HG03025 (cell line): ENCODE results near the gene SPACA4.
"Not testable (repeated sequence)": the region's sequence is repeated elsewhere in the genome, so short reads cannot be mapped to it uniquely, and the experiment has no call there.

Experiments used
- ATAC-seq: cut with Tn5 transposase; IDR thresholded peaks from one replicate; pipeline ENCODE4 v1.9.1; 2021; ENCODE audit warnings: mild to moderate bottlenecking, moderate library complexity; ENCODE audit not compliant: unreplicated experiment, low FRiP score

Gene SPACA4

GRCh38 chr19:48606463-48607358 is at the start of gene SPACA4:
Gene SPACA4 (plus strand): TSS chr19:48606742. CDS start chr19:48606979, 237 bp downstream.
- no peak for ATAC-seq

GRCh38 chr19:48556825-48557224 is 49.7 kb upstream of the SPACA4 start:
- ATAC-seq: no peak

GRCh38 chr19:48558018-48558684 is 48.4 kb upstream of the SPACA4 start:
- ATAC-seq: no peak

GRCh38 chr19:48560095-48560530 is 46.4 kb upstream of the SPACA4 start:
- no peak for ATAC-seq

- no peak for ATAC-seq
Measured at GRCh38 chr19:48561412-48561811, 45.1 kb upstream of the SPACA4 start.

GRCh38 chr19:48565090-48565489 is 41.5 kb upstream of the SPACA4 start:
- ATAC-seq: no peak

- ATAC-seq: no peak
Measured at GRCh38 chr19:48568345-48568886, 38.1 kb upstream of the SPACA4 start.

GRCh38 chr19:48569814-48570213 is 36.7 kb upstream of the SPACA4 start:
- no peak for ATAC-seq

- ATAC-seq: no peak
Measured at GRCh38 chr19:48571378-48572162, 35.0 kb upstream of the SPACA4 start.

- ATAC-seq: no peak
Measured at GRCh38 chr19:48573163-48573505, 33.4 kb upstream of the SPACA4 start.

GRCh38 chr19:48575931-48576622 is 30.5 kb upstream of the SPACA4 start:
- ATAC-seq: no peak

- ATAC-seq: not testable (repeated sequence)
Measured at GRCh38 chr19:48577908-48578307, 28.6 kb upstream of the SPACA4 start.

GRCh38 chr19:48578891-48579290 is 27.7 kb upstream of the SPACA4 start:
- no peak for ATAC-seq

GRCh38 chr19:48582168-48582567 is 24.4 kb upstream of the SPACA4 start:
- ATAC-seq: no peak

GRCh38 chr19:48587387-48587786 is 19.2 kb upstream of the SPACA4 start:
- no peak for ATAC-seq

- no peak for ATAC-seq
Measured at GRCh38 chr19:48588670-48589401, 17.7 kb upstream of the SPACA4 start.

- ATAC-seq: no peak
Measured at GRCh38 chr19:48591021-48591420, 15.5 kb upstream of the SPACA4 start.

GRCh38 chr19:48595171-48595570 is 11.4 kb upstream of the SPACA4 start:
- no peak for ATAC-seq

- ATAC-seq: no peak
Measured at GRCh38 chr19:48595833-48596232, 10.7 kb upstream of the SPACA4 start.
